Smooth muscle cell (in vitro differentiated cells): Measurements from ENCODE around the gene SDSL. TPM values are rescaled to one million over a fixed set of nuclear protein-coding genes. Genes with fewer than 3 reads are reported as not detected.

Source experiments
- DNase-seq: peaks from one replicate; lab custom pipeline; 2025; ENCODE audit not compliant: unreplicated experiment; lab: John Stamatoyannopoulos, UW
- H2AFZ ChIP-seq: fragments of 200-600 bp; sonication (generic); 2 replicates; pipeline ENCODE4 v1.6.0; 2016; ENCODE audit warnings: antibody characterized with exemption, low read depth, mild to moderate bottlenecking
- H3F3A ChIP-seq: fragments of 200-600 bp; sonication (generic); 2 replicates; pipeline ENCODE4 v1.6.0; 2017; ENCODE audit warnings: antibody characterized with exemption, low read depth
- H3K27ac ChIP-seq: fragments of 200-600 bp; sonication (generic); 2 replicates; pipeline ENCODE4 v1.5.1; 2016; ENCODE audit warnings: low read depth, mild to moderate bottlenecking
- H3K27me3 ChIP-seq: fragments of 200-600 bp; sonication (generic); 2 replicates; pipeline ENCODE4 v1.6.1; 2016; ENCODE audit warnings: low read depth, mild to moderate bottlenecking
- H3K36me3 ChIP-seq: fragments of 200-600 bp; sonication (generic); 2 replicates; pipeline ENCODE4 v1.5.1; 2016; ENCODE audit warnings: low read depth
- H3K4me1 ChIP-seq: fragments of 200-600 bp; sonication (generic); 2 replicates; pipeline ENCODE4 v1.5.1; 2016; ENCODE audit warnings: low read depth
- H3K4me2 ChIP-seq: fragments of 200-600 bp; sonication (generic); 2 replicates; pipeline ENCODE4 v1.6.0; 2016; ENCODE audit warnings: mild to moderate bottlenecking
- H3K4me3 ChIP-seq: fragments of 200-600 bp; sonication (generic); 2 replicates; pipeline ENCODE4 v1.5.1; 2016; ENCODE audit warnings: mild to moderate bottlenecking
- H3K79me2 ChIP-seq: fragments of 200-600 bp; sonication (generic); 2 replicates; pipeline ENCODE4 v1.6.0; 2016; ENCODE audit warnings: low read depth, mild to moderate bottlenecking
- H3K9ac ChIP-seq: fragments of 200-600 bp; sonication (generic); 2 replicates; pipeline ENCODE4 v1.6.0; 2016; ENCODE audit warnings: low read depth
- H3K9me3 ChIP-seq: fragments of 200-600 bp; sonication (generic); replicated peaks from 2 replicates; pipeline ENCODE4 v1.5.1; 2016; ENCODE audit warnings: low read depth
- H4K20me1 ChIP-seq: fragments of 200-600 bp; sonication (generic); 2 replicates; pipeline ENCODE4 v1.6.0; 2016; ENCODE audit warnings: low read depth
- CTCF ChIP-seq: fragments of 200-600 bp; sonication (generic); IDR thresholded peaks from 2 replicates; pipeline ENCODE4 v1.5.1; 2017; ENCODE audit warnings: borderline replicate concordance, mild to moderate bottlenecking, antibody characterized with exemption; ENCODE audit not compliant: insufficient read depth, poor library complexity, severe bottlenecking
- WGBS: methylation state at CpG from one replicate; pipeline ENCODE4 v1.1.7; 2016; ENCODE audit warnings: low lambda C conversion rate; 5-methylcytosine and 5-hydroxymethylcytosine counted together
- polyA plus RNA-seq: library from polyadenylated mRNA; unstranded; fragments of >200 nt; fragmentation: Nextera tagmentation; extraction: Ambion mirVana; gene quantifications from 2 replicates; pipeline ENCODE4 v1.2.1, GENCODE V29; 2016
- total RNA-seq: library from RNA; depleted of rRNA; stranded (reverse); fragments of >200 nt; gene quantifications from 2 replicates; pipeline ENCODE4 v1.2.3, GENCODE V29; 2014

Gene SDSL
- total and polyA plus RNA-seq, 2 experiments from 2014 or later = 3.6 to 6.7 TPM

GRCh38 chr12:113472191-113473121 lies 50.3 kb downstream of the SDSL start:
- Histone ChIP-seq H3K79me2 (no peaks in the 10 kb centered on the region), H4K20me1 (no peaks in the 10 kb centered on the region), H3K36me3 (no peaks in the 10 kb centered on the region), H2AFZ (no peak overlapping the region), H3K9ac (no peak overlapping the region), H3K4me3 (no peak overlapping the region), H3F3A (no peaks in the 10 kb centered on the region), H3K9me3 (no peaks in the 10 kb centered on the region), H3K27ac (no peak overlapping the region), H3K4me1 (peaks cover 7% of the 10 kb centered on the region), H3K4me2 (no peak overlapping the region), H3K27me3 (peaks cover 98% of the 10 kb centered on the region)
- 4% methylated on average over 42 of the region's 51 CpGs for WGBS
- DNase-seq = no peak
- TF ChIP-seq CTCF = no peak

GRCh38 chr12:113473400-113473799 lies 51.2 kb downstream of the SDSL start:
- H3K9me3 ChIP-seq = no peaks in the 10 kb centered on the region
- no peak for DNase-seq
- no peak overlapping the region for H3K9ac ChIP-seq
- no peak for TF ChIP-seq CTCF
- H3K4me2 ChIP-seq = no peak overlapping the region
- no peak overlapping the region for H2AFZ ChIP-seq
- no peaks in the 10 kb centered on the region for H4K20me1 ChIP-seq
- H3K27ac ChIP-seq = no peak overlapping the region
- H3K4me3 ChIP-seq = no peak overlapping the region
- peaks cover 98% of the 10 kb centered on the region for H3K27me3 ChIP-seq
- no peaks in the 10 kb centered on the region for H3K36me3 ChIP-seq
- no peaks in the 10 kb centered on the region for H3F3A ChIP-seq
- H3K4me1 ChIP-seq = peaks cover 4% of the 10 kb centered on the region
- H3K79me2 ChIP-seq = no peaks in the 10 kb centered on the region
- WGBS = 19% methylated on average over 6 of the region's 6 CpGs

GRCh38 chr12:113473942-113474341 lies 51.8 kb downstream of the SDSL start:
- H3K9ac ChIP-seq = no peak overlapping the region
- no peak for TF ChIP-seq CTCF
- no peak overlapping the region for H2AFZ ChIP-seq
- no peaks in the 10 kb centered on the region for H3K9me3 ChIP-seq
- H3K4me2 ChIP-seq = no peak overlapping the region
- 10% methylated on average over 9 of the region's 9 CpGs for WGBS
- H3K27ac ChIP-seq = no peak overlapping the region
- H3K36me3 ChIP-seq = no peaks in the 10 kb centered on the region
- peaks cover 10% of the 10 kb centered on the region for H3K4me1 ChIP-seq
- H3K4me3 ChIP-seq = no peak overlapping the region
- H4K20me1 ChIP-seq = no peaks in the 10 kb centered on the region
- peaks cover 98% of the 10 kb centered on the region for H3K27me3 ChIP-seq
- H3F3A ChIP-seq = no peaks in the 10 kb centered on the region
- H3K79me2 ChIP-seq = no peaks in the 10 kb centered on the region
- no peak for DNase-seq
